Chondrocyte (in vitro differentiated cells): ENCODE results near the gene RCAN1. TPM values are rescaled to one million over a fixed set of nuclear protein-coding genes. Genes with fewer than 3 reads are reported as not detected.

Source experiments
- DNase-seq: peaks from one replicate; pipeline ENCODE4 v3.0.0; 2021; ENCODE audit warnings: mixed read lengths, low spot score
- H3K27ac Mint-ChIP-seq: one replicate; pipeline ENCODE4 v1.8.0; 2021; ENCODE audit warnings: mild to moderate bottlenecking, moderate library complexity, mixed read lengths; ENCODE audit not compliant: unreplicated experiment
- H3K27me3 Mint-ChIP-seq: 2 replicates; pipeline ENCODE4 v1.8.0; 2021; ENCODE audit warnings: low read depth, mixed read lengths
- H3K36me3 Mint-ChIP-seq: 2 replicates; pipeline ENCODE4 v1.8.0; 2021; ENCODE audit warnings: low read depth, mixed read lengths
- H3K4me1 Mint-ChIP-seq: 2 replicates; pipeline ENCODE4 v1.8.0; 2021; ENCODE audit warnings: low read depth, mild to moderate bottlenecking, mixed read lengths
- H3K4me3 Mint-ChIP-seq: one replicate; pipeline ENCODE4 v1.8.0; 2021; ENCODE audit warnings: mild to moderate bottlenecking, moderate library complexity, mixed read lengths; ENCODE audit not compliant: unreplicated experiment
- H3K9me3 Mint-ChIP-seq: 2 replicates; pipeline ENCODE4 v1.8.0; 2021; ENCODE audit warnings: low read depth, mixed read lengths
- total RNA-seq: library from RNA; stranded (reverse); gene quantifications from 3 replicates; pipeline ENCODE4 v1.2.1, GENCODE V29; 2021
- TF ChIP-seq, protein P1 (sequence below): fragments of 200-600 bp; sonication (generic); IDR thresholded peaks from 2 replicates; pipeline ENCODE4 v1.5.0; 2021; ENCODE audit warnings: antibody characterized with exemption, mild to moderate bottlenecking, moderate library complexity

RCAN1 gene
- total RNA-seq, 1 donor from 2014 or later: 80.9 TPM

DNA sequence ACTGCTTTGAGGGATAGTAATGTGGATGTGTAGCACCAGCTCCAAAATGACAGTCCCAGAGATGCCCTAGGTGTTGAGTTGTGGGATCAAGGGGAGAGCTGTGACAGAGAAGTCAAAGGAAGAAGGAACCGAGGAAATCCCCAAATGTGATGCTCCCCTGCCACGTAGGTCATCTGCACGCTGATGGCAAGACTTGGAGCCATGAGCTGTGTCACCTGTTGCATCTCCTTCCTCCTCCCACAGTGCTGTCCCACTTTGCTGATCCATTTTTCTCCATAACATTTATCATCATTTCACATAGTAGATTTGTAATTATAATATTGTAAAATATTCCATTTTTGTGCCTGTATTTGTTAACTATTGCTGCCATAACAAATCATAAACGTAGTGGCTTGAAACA, 17.6 kb upstream of the RCAN1 start:
- Mint-ChIP-seq H3K27me3 (peaks cover 38% of the 10 kb centered on the region), H3K27ac (no peak overlapping the region), H3K4me3 (no peak overlapping the region), H3K4me1 (no peaks in the 10 kb centered on the region), H3K9me3 (no peaks in the 10 kb centered on the region), H3K36me3 (no peaks in the 10 kb centered on the region)
- TF ChIP-seq, protein P1, sequence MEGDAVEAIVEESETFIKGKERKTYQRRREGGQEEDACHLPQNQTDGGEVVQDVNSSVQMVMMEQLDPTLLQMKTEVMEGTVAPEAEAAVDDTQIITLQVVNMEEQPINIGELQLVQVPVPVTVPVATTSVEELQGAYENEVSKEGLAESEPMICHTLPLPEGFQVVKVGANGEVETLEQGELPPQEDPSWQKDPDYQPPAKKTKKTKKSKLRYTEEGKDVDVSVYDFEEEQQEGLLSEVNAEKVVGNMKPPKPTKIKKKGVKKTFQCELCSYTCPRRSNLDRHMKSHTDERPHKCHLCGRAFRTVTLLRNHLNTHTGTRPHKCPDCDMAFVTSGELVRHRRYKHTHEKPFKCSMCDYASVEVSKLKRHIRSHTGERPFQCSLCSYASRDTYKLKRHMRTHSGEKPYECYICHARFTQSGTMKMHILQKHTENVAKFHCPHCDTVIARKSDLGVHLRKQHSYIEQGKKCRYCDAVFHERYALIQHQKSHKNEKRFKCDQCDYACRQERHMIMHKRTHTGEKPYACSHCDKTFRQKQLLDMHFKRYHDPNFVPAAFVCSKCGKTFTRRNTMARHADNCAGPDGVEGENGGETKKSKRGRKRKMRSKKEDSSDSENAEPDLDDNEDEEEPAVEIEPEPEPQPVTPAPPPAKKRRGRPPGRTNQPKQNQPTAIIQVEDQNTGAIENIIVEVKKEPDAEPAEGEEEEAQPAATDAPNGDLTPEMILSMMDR: no peak
- DNase-seq: no peak

DNA sequence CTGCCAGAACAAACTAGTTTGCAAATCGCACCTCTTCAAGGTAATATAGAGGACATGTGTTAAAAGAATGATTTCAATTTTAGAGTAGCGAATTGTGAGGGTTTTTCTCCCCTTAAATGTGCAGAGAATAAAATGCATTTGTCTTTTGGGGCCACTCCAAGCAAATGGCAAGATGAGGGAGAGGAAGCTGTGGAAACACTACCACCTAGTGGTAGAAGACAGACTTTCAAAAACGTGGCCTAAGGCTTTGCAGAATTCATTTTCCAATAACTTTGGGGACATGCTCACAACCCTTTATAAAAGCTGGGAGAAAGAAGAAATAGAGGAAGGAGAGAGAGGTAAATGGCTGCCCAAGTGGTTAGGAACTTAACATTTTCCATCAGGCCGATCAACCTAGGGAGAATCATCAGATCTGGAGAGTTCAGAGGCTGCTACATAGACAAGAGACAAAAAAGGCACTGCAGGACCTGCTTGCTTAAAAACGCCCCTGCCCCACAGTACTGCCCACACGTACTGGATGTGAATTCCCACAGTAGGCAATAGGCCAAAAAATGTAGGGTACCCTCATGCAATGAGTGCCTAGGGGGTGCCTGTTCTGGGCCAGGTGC, 15.7 kb upstream of the RCAN1 start:
- DNase-seq: no peak
- no peaks in the 10 kb centered on the region for H3K4me1 Mint-ChIP-seq

DNA sequence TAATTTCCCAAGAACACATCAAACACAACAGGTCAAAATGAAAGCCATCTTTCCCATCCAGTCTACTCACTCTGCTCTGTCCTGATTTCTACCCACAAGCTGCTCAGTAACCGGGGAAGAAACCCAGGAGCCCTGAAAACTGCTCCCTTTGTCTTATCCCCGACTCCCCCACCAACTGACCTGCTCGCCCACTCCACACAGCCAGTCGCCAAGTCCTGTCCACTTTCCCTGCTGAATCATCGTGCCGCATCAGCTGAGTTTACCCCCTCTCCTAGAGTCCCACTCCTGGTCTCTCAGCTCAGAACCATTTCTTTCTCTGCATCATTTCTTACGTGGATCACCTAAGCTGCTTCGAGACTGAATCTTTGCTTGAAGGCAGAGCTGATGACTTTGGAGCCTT, 11.2 kb upstream of the RCAN1 start:
- no peak for DNase-seq
- no peaks in the 10 kb centered on the region for H3K36me3 Mint-ChIP-seq
- H3K27ac Mint-ChIP-seq: no peak overlapping the region
- no peak overlapping the region for H3K4me3 Mint-ChIP-seq
- H3K4me1 Mint-ChIP-seq: no peaks in the 10 kb centered on the region
- H3K9me3 Mint-ChIP-seq: no peaks in the 10 kb centered on the region
- peaks cover 30% of the 10 kb centered on the region for H3K27me3 Mint-ChIP-seq
- TF ChIP-seq, protein P1: no peak

More for the DNA sequence above, 15.7 kb upstream of the RCAN1 start:
- no peaks in the 10 kb centered on the region for H3K9me3 Mint-ChIP-seq
- no peak overlapping the region for H3K27ac Mint-ChIP-seq
- H3K36me3 Mint-ChIP-seq: no peaks in the 10 kb centered on the region
- no peak overlapping the region for H3K4me3 Mint-ChIP-seq
- H3K27me3 Mint-ChIP-seq: peaks cover 37% of the 10 kb centered on the region
- TF ChIP-seq, protein P1: peak; percentile 92

DNA sequence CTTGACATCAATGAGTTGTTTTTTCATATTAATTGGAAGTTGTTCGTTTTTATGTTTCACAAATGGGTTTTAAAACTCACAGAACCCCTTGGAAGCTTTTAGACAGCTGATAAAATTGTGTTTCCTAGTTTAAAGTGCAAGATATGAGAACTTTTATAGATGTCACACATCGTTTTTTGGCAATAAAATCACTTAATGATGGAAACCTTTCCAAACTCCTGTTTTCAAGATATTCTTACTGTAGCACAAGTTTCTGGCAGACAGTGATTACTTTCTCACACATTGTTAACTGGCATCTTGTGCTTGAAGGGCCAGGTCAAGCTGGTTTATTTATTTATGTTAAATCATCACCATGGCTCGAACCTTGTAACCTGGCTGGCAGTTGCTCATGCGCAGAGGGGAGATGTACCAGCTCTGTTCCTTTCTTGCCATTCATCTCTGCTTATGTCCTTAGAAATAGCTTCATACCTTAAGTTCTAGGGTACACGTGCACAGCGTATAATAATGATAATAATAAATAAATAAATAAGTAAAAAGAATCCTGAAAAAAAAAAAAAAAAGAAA, 10.2 kb upstream of the RCAN1 start:
- DNase-seq: no peak
- TF ChIP-seq, protein P1: no peak
- Mint-ChIP-seq H3K9me3 (no peaks in the 10 kb centered on the region), H3K4me1 (no peaks in the 10 kb centered on the region), H3K27ac (no peak overlapping the region), H3K4me3 (no peak overlapping the region), H3K36me3 (no peaks in the 10 kb centered on the region), H3K27me3 (peaks cover 36% of the 10 kb centered on the region)

DNA sequence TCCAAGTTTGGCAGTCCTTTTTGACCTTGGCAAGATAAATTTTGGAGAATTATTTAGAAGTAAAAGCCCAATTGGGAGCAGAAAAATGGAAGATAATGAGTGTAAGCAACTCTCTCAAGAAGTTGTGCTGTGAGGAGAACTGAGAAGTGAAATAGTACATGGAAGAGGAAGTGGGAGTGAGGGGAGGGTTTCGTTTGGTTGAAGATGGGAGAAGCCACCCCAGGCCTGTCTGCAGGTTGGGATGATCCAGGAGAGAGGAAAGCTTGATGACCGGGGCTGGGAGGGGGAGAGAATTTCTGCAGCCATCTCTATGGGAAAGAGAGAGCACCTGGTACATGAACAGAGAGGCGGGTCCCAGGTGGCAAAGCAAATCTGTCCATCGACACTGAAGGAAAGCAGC, 8.6 kb upstream of the RCAN1 start:
- H3K27ac Mint-ChIP-seq: no peak overlapping the region
- no peaks in the 10 kb centered on the region for H3K36me3 Mint-ChIP-seq
- H3K9me3 Mint-ChIP-seq: no peaks in the 10 kb centered on the region
- no peak for DNase-seq
- H3K27me3 Mint-ChIP-seq: peaks cover 38% of the 10 kb centered on the region
- TF ChIP-seq, protein P1: no peak
- H3K4me3 Mint-ChIP-seq: no peak overlapping the region
- H3K4me1 Mint-ChIP-seq: no peaks in the 10 kb centered on the region
